ENCODE data around the gene CRYBG3.
"Not testable (repeated sequence)": the region's sequence is repeated elsewhere in the genome, so short reads cannot be mapped to it uniquely, and the experiment has no call there.

CRYBG3 gene

DNA sequence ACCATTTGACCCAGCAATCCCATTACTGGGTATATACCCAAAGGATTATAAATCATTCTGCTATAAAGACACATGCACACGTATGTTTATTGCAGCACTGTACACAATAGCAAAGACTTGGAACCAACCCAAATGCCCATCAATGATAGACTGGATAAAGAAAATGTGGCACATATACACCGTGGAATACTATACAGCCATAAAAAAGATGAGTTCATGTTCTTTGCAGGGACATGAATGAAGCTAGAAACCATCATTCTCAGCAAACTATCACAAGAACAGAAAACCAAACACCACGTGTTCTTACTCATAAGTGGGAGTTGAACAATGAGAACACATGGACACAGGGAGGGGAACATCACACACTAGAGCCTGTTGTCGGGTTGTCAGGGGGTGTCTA is 11.4 kb downstream of the CRYBG3 start:
- in situ Hi-C loops (cut with HindIII; ENCODE audit: low sequenced_read_pairs): not testable (repeated sequence)

GRCh38 chr3:97835761-97836160 is 13.9 kb downstream of the CRYBG3 start:
- in situ Hi-C loops (cut with HindIII; ENCODE audit: low sequenced_read_pairs): no loop called here

- in situ Hi-C loops (cut with HindIII; ENCODE audit: low sequenced_read_pairs): no loop called here
Observed at GRCh38 chr3:97838393-97838792, 16.6 kb downstream of the CRYBG3 start.

- in situ Hi-C loops (cut with HindIII; ENCODE audit: low sequenced_read_pairs): no loop called here
Observed at GRCh38 chr3:97839944-97840343, 18.1 kb downstream of the CRYBG3 start.

- in situ Hi-C loops (cut with HindIII; ENCODE audit: low sequenced_read_pairs): no loop called here
Observed at GRCh38 chr3:97841304-97841703, 19.5 kb downstream of the CRYBG3 start.

DNA sequence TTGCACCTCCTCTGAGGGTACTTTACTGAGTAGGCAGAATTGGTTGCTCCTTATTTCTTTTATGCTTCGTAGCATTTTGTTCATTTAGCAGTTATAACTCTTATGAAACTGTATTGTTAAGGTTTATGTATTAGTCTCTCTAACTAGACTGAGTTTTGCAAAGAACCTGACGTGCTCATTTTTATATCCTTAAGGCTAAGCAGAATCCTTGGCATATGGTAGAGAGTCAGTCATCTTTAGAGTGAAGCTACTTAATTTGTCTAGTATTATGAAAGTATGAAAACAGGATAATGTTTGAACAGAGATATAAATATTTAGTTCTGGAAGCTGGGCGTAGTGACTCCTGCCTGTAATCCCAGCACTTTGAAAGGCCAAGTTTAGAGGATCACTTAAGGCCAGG is 20.1 kb downstream of the CRYBG3 start:
- in situ Hi-C loops (cut with HindIII; ENCODE audit: low sequenced_read_pairs): no loop called here

DNA sequence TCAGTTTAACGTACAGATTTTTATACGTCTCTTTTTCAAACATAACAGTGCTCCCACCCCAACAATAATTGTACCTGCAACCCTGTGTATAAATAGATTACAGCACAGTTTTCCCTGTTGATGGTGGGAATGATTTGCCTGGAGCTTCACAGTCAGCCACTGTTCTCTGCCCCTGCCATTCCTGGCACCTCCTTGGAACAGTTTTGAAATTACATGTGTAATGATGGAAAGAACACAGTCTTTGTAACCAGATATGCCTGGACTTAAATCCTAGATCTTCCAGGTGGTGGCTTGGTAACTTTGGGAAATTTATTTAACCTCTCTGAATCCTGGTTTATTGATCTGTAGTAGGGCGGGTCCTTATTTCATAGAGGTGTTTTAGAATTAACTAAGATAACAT is 27.0 kb downstream of the CRYBG3 start:
- in situ Hi-C loops (cut with HindIII; ENCODE audit: low sequenced_read_pairs): no loop called here

GRCh38 chr3:97857401-97857800 is 35.6 kb downstream of the CRYBG3 start:
- in situ Hi-C loops (cut with HindIII; ENCODE audit: low sequenced_read_pairs): no loop called here

- in situ Hi-C loops (cut with HindIII; ENCODE audit: low sequenced_read_pairs): no loop called here
Observed at GRCh38 chr3:97860364-97860763, 38.6 kb downstream of the CRYBG3 start.

- in situ Hi-C loops (cut with HindIII; ENCODE audit: low sequenced_read_pairs): no loop called here
Observed at GRCh38 chr3:97862582-97862981, 40.8 kb downstream of the CRYBG3 start.

DNA sequence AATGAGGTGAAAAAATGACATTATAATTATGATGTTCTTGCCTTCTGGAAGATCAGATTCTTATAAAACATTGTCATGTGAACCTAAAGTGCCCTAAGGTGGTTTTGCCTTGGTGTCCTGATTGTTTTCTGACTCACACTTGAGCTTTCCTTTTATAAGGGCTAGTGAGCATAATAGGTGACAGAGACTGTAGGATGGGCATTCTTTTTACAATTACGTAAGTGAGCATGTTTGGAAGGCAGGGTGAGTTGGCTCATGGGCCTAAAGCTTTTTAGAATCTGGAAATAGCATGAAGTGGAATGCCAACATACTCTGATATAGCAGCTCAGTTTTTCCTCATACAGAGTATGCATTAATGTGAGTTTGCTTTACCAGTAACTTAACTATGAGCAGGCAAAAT is 41.2 kb downstream of the CRYBG3 start:
- in situ Hi-C loops (cut with HindIII; ENCODE audit: low sequenced_read_pairs): no loop called here

GRCh38 chr3:97863775-97864174 is 42.0 kb downstream of the CRYBG3 start:
- in situ Hi-C loops (cut with HindIII; ENCODE audit: low sequenced_read_pairs): no loop called here

DNA sequence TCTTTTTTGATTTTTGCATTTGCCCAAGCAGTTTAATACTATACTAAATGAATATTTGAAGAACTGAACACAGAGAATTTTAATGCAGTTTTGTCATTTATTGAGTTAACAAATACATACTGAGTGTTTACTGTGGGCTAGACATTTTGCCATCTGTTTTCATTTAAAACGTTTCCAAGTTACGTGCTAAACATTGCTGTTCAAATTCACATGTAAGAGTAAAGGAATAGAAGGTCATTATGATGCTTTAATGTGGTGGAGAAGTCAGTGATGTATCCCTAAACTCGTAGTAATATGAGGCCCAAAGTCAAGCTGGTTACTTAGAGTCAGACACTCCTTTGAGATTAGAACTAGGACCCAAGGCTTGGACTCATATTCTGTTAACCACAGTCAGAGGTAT is 49.4 kb downstream of the CRYBG3 start:
- in situ Hi-C loops (cut with HindIII; ENCODE audit: low sequenced_read_pairs): no loop called here

GRCh38 chr3:97871801-97872524 is 50.2 kb downstream of the CRYBG3 start:
- in situ Hi-C loops (cut with HindIII; ENCODE audit: low sequenced_read_pairs): no loop called here

DNA sequence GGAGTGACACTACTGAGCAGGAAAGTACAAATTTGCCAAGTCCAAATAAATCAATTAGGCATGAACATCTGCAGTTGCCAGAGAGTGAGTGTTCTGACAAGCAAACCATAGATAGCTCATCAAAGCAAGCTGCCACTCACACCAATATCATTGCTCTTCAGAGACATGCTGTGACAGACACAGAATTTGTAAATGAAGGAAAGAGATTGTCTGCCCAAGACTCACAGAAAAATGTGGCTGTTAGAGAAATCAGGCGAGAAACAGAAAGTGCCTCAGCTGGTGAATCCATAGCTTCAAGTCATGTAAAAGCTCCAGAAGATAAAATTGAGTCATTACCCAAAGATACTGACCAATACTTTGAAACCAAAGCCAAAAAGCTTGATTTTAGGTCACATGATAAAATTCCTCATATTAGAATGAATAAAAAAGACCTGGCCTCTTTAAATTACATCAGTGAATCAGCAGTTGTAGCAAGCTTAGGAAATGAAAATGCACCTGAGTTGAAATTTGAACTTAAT is 50.8 kb downstream of the CRYBG3 start:
- in situ Hi-C loops (cut with HindIII; ENCODE audit: low sequenced_read_pairs): no loop called here

- in situ Hi-C loops (cut with HindIII; ENCODE audit: low sequenced_read_pairs): no loop called here
Observed at GRCh38 chr3:97880267-97880666, 58.5 kb downstream of the CRYBG3 start.

DNA sequence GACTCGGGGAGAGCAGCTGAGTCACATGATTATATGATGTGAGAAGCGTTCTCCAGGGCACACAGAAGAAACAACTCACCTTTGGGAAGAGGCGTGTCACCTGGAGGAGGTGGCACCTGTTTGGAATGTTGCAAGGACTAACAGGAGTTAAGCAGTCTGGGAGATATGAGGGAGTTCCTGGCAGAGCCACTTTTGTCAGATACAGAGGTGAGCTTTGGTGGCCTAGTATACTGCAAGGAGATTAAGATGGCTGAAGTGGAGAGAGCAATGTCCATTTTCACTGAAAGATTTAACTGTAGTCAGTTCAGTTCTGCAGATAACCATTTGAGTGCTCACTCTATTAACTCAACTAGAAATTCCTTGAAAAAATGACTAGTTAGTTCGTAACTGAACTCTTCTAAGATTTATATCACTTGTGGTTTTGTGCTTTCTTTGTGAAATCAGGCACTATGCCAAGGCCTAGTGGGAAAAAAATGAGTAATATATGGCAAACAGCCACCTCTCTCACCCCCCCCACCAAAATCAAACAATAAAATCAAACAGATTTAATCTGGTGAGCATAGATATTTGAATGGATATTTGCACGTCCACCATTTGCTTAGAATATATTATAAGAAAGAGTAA is 61.3 kb downstream of the CRYBG3 start:
- in situ Hi-C loops (cut with HindIII; ENCODE audit: low sequenced_read_pairs): no loop called here

- in situ Hi-C loops (cut with HindIII; ENCODE audit: low sequenced_read_pairs): no loop called here
Observed at GRCh38 chr3:97883736-97884135, 61.9 kb downstream of the CRYBG3 start.

- in situ Hi-C loops (cut with HindIII; ENCODE audit: low sequenced_read_pairs): no loop called here
Observed at GRCh38 chr3:97884586-97885123, 62.8 kb downstream of the CRYBG3 start.

GRCh38 chr3:97885931-97886824 is 64.4 kb downstream of the CRYBG3 start:
- in situ Hi-C loops (cut with HindIII; ENCODE audit: low sequenced_read_pairs): no loop called here

DNA sequence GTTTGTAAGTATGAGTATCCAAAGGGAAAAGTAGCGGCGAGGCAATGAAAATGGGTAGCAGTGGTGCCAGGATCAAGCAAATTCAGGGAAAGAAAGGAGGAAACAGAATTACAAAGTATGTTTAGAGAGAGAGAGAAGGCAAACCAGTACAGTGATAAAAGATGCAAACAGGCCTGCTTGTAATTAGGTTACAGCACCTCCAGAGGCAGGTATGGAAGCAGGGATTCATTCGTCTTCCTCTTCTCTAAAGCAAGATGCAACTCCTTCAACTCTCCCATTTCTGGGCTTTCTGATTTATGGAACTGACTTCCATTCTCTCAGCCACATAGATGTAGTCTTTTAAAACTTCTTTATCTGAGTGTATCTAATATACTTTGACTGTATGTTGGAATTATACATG is 68.0 kb downstream of the CRYBG3 start:
- in situ Hi-C loops (cut with HindIII; ENCODE audit: low sequenced_read_pairs): no loop called here

Measured in DLD1 (cell line).